Neural progenitor cell (in vitro differentiated cells): ENCODE measurements around the gene SHROOM4. TPM values are rescaled to one million over a fixed set of nuclear protein-coding genes. Genes with fewer than 3 reads are reported as not detected.

Experiments
- DNase-seq: peaks from one replicate; pipeline ENCODE4 v3.0.0-alpha.2; 2016; ENCODE audit warnings: low spot score
- H2AFZ ChIP-seq: fragments of 200-600 bp; sonication (generic); replicated peaks from 2 replicates; pipeline ENCODE4 v1.6.1; 2016; ENCODE audit warnings: antibody characterized with exemption
- H3F3A ChIP-seq: fragments of 200-600 bp; sonication (generic); 2 replicates; pipeline ENCODE4 v1.6.1; 2016; ENCODE audit warnings: antibody characterized with exemption, low read depth
- H3K27ac ChIP-seq: fragments of 200-600 bp; sonication (generic); 2 replicates; pipeline ENCODE4 v1.5.1; 2016; ENCODE audit warnings: mild to moderate bottlenecking
- H3K27me3 ChIP-seq: fragments of 200-600 bp; sonication (generic); 2 replicates; pipeline ENCODE4 v1.6.1; 2016; ENCODE audit warnings: mild to moderate bottlenecking, moderate library complexity
- H3K36me3 ChIP-seq: fragments of 200-600 bp; sonication (generic); 2 replicates; pipeline ENCODE4 v1.5.1; 2016
- H3K4me1 ChIP-seq: fragments of 200-600 bp; sonication (generic); 2 replicates; pipeline ENCODE4 v1.6.1; 2016; ENCODE audit warnings: mixed run types
- H3K4me2 ChIP-seq: fragments of 200-600 bp; sonication (generic); 2 replicates; pipeline ENCODE4 v1.6.1; 2016
- H3K4me3 ChIP-seq: fragments of 200-600 bp; sonication (generic); 2 replicates; pipeline ENCODE4 v1.5.1; 2016
- H3K79me2 ChIP-seq: fragments of 200-600 bp; sonication (generic); 2 replicates; pipeline ENCODE4 v1.6.1; 2016; ENCODE audit warnings: low read depth
- H3K9ac ChIP-seq: fragments of 200-600 bp; sonication (generic); 2 replicates; pipeline ENCODE4 v1.6.1; 2016
- H3K9me3 ChIP-seq: fragments of 200-600 bp; sonication (generic); 2 replicates; pipeline ENCODE4 v1.5.1; 2016; ENCODE audit warnings: low read depth
- H4K20me1 ChIP-seq: fragments of 200-600 bp; sonication (generic); 2 replicates; pipeline ENCODE4 v1.6.1; 2016; ENCODE audit warnings: low read depth
- H3K27ac Mint-ChIP-seq: 3 replicates; pipeline ENCODE4 v1.8.0; 2021; ENCODE audit warnings: mixed read lengths
- H3K27me3 Mint-ChIP-seq: 2 replicates; pipeline ENCODE4 v1.8.0; 2022; ENCODE audit warnings: low read depth, mild to moderate bottlenecking, inconsistent platforms, moderate library complexity, mixed read lengths; ENCODE audit not compliant: insufficient read depth
- H3K36me3 Mint-ChIP-seq: 3 replicates; pipeline ENCODE4 v1.8.0; 2021; ENCODE audit warnings: mixed read lengths
- H3K4me1 Mint-ChIP-seq: 3 replicates; pipeline ENCODE4 v1.8.0; 2021; ENCODE audit warnings: mixed read lengths
- H3K4me3 Mint-ChIP-seq: 3 replicates; pipeline ENCODE4 v1.8.0; 2021; ENCODE audit warnings: mild to moderate bottlenecking, moderate library complexity, mixed read lengths
- H3K9me3 Mint-ChIP-seq: 3 replicates; pipeline ENCODE4 v1.8.0; 2020; ENCODE audit warnings: mixed read lengths
- EZH2 ChIP-seq: fragments of 200-600 bp; sonication (generic); IDR thresholded peaks from 2 replicates; pipeline ENCODE4 v1.6.1; 2017; ENCODE audit warnings: antibody characterized with exemption, mild to moderate bottlenecking, moderate library complexity
- EZH2phosphoT487 ChIP-seq: fragments of 200-600 bp; sonication (generic); IDR thresholded peaks from 2 replicates; pipeline ENCODE4 v1.6.1; 2017; ENCODE audit warnings: antibody characterized with exemption
- total RNA-seq: library from RNA; depleted of rRNA; stranded (reverse); fragments of >200 nt; gene quantifications from 2 replicates; pipeline ENCODE4 v1.2.3, GENCODE V29; 2015; ENCODE audit warnings: low replicate concordance
- TF ChIP-seq, protein P1 (sequence below): fragments of 200-600 bp; sonication (generic); IDR thresholded peaks from 2 replicates; pipeline ENCODE4 v1.5.1; 2017; ENCODE audit warnings: antibody characterized with exemption, mild to moderate bottlenecking

SHROOM4 gene
- total RNA-seq, 1 donor from 2014 or later: 3.0 TPM

DNA sequence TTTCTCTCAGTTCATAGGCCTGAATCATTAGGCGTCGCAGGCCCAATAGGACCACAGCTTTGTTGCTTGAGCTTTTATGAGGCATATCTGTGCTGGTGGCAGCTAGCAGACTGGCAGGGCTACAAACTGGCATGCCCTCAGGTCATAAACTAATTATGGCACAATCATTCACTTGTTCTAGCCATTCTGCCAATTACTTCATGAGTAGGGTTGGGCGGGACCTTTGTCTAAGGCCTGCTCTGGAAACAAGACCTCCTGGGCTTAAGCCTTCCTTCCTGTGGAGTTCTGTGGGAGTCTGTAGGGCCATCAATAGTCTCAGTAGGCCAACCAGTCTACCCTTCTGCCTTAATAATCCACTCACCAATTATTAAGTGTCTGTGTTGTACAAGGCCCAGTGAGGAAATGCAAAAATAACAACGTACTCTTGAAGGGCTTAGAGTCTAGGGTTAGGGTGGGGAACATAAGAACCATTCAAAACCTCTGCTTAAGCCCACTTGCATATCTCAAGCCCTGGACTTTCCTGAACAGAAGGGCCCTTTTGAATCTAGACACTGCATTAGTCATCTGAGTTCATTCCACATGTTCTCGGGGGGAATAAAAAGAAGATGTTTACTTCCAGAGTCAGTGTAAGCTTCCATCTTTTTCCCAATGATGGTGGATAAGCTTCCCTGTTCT, 44.5 kb downstream of the SHROOM4 start:
- Mint-ChIP-seq H3K27ac (no peak overlapping the region), H3K4me3 (no peak overlapping the region)
- no peak overlapping the region for H3K27ac ChIP-seq

DNA sequence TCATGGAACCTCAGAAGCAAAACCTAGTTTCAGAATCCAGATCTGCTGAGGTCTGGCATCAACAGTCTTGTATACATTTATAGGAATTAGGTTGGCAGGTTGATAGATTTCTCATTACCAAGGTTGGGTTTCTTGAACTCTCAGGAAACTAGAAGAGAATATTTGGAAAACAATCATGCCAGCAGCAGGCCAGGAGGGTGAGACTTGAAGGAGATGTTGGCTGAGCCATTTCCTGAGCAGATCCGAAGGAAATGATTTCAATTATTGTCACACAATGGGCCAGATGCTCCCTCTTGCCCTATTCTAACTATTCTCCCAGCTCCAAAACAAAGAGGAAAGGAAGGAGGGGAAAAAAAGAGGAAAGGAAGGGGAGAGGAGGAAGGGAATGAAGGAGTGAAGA, 45.2 kb downstream of the SHROOM4 start:
- Histone ChIP-seq H3K4me2 (no peak overlapping the region), H3K79me2 (no peaks in the 10 kb centered on the region), H3K27me3 (no peaks in the 10 kb centered on the region), H3F3A (no peaks in the 10 kb centered on the region), H3K4me3 (no peak overlapping the region), H3K36me3 (no peaks in the 10 kb centered on the region), H2AFZ (no peak overlapping the region), H3K9ac (no peak overlapping the region), H3K27ac (no peak overlapping the region), H4K20me1 (no peaks in the 10 kb centered on the region), H3K4me1 (no peaks in the 10 kb centered on the region), H3K9me3 (no peaks in the 10 kb centered on the region)
- H3K4me3 Mint-ChIP-seq: no peak overlapping the region
- TF ChIP-seq, protein P1, sequence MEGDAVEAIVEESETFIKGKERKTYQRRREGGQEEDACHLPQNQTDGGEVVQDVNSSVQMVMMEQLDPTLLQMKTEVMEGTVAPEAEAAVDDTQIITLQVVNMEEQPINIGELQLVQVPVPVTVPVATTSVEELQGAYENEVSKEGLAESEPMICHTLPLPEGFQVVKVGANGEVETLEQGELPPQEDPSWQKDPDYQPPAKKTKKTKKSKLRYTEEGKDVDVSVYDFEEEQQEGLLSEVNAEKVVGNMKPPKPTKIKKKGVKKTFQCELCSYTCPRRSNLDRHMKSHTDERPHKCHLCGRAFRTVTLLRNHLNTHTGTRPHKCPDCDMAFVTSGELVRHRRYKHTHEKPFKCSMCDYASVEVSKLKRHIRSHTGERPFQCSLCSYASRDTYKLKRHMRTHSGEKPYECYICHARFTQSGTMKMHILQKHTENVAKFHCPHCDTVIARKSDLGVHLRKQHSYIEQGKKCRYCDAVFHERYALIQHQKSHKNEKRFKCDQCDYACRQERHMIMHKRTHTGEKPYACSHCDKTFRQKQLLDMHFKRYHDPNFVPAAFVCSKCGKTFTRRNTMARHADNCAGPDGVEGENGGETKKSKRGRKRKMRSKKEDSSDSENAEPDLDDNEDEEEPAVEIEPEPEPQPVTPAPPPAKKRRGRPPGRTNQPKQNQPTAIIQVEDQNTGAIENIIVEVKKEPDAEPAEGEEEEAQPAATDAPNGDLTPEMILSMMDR: no peak
- TF ChIP-seq EZH2 (no peak), EZH2phosphoT487 (no peak)
- no peak overlapping the region for H3K27ac Mint-ChIP-seq
- no peaks in the 10 kb centered on the region for H3K4me1 Mint-ChIP-seq
- H3K36me3 Mint-ChIP-seq: no peaks in the 10 kb centered on the region
- no peaks in the 10 kb centered on the region for H3K9me3 Mint-ChIP-seq
- DNase-seq: no peak
- H3K27me3 Mint-ChIP-seq: peaks cover 2% of the 10 kb centered on the region

More for the DNA sequence above, 44.5 kb downstream of the SHROOM4 start:
- Histone ChIP-seq H2AFZ (no peak overlapping the region), H3K4me2 (no peak overlapping the region), H3K4me3 (no peak overlapping the region), H3K4me1 (no peaks in the 10 kb centered on the region), H4K20me1 (no peaks in the 10 kb centered on the region), H3K36me3 (no peaks in the 10 kb centered on the region), H3K79me2 (no peaks in the 10 kb centered on the region), H3F3A (no peaks in the 10 kb centered on the region), H3K9ac (no peak overlapping the region), H3K27me3 (no peaks in the 10 kb centered on the region), H3K9me3 (no peaks in the 10 kb centered on the region)
- Mint-ChIP-seq H3K9me3 (no peaks in the 10 kb centered on the region), H3K36me3 (no peaks in the 10 kb centered on the region), H3K27me3 (peaks cover 2% of the 10 kb centered on the region), H3K4me1 (no peaks in the 10 kb centered on the region)
- DNase-seq: no peak
- TF ChIP-seq, protein P1: no peak
- TF ChIP-seq EZH2 (no peak), EZH2phosphoT487 (no peak)

- TF ChIP-seq, protein P1: no peak
- TF ChIP-seq EZH2 (no peak), EZH2phosphoT487 (no peak)
- no peak overlapping the region for H3K27ac Mint-ChIP-seq
These were observed 48.0 kb downstream of the SHROOM4 start for GRCh38 chrX:50765986-50766385.

More at GRCh38 chrX:50765986-50766385, 48.0 kb downstream of the SHROOM4 start:
- Histone ChIP-seq H3K27me3 (no peaks in the 10 kb centered on the region), H3F3A (no peaks in the 10 kb centered on the region), H2AFZ (no peak overlapping the region), H3K9me3 (peaks cover 7% of the 10 kb centered on the region), H3K4me3 (no peak overlapping the region), H3K4me1 (no peaks in the 10 kb centered on the region), H3K4me2 (no peak overlapping the region), H4K20me1 (no peaks in the 10 kb centered on the region), H3K9ac (no peak overlapping the region), H3K27ac (no peak overlapping the region), H3K36me3 (no peaks in the 10 kb centered on the region), H3K79me2 (no peaks in the 10 kb centered on the region)
- no peaks in the 10 kb centered on the region for H3K36me3 Mint-ChIP-seq
- no peaks in the 10 kb centered on the region for H3K9me3 Mint-ChIP-seq
- peaks cover 2% of the 10 kb centered on the region for H3K27me3 Mint-ChIP-seq
- H3K4me3 Mint-ChIP-seq: no peak overlapping the region
- H3K4me1 Mint-ChIP-seq: no peaks in the 10 kb centered on the region
- DNase-seq: no peak
